Measurements from ENCODE around the gene KATNIP. TPM values are rescaled to one million over a fixed set of nuclear protein-coding genes. Genes with fewer than 3 reads are reported as not detected.

KATNIP gene
- total RNA-seq: 16.1 and 17.2 TPM in 2 replicates

- intact Hi-C loops (cut with micrococcal nuclease): loop anchor here (1.0 to 10.0 kb wide), 5 partner anchors 29 to 662 kb away; partner anchors contain the start of genes IL21R, KDM8 and XPO6
Measured at GRCh38 chr16:27549746-27550581, at the start of gene KATNIP, which contains the start of gene GTF3C1. TSS of gene KATNIP (plus strand) at chr16:27550144. CDS start at chr16:27550171, 27 bp downstream. TSS of gene GTF3C1 (minus strand) at chr16:27549913. CDS start at chr16:27549890, 23 bp downstream.

- intact Hi-C loops (cut with micrococcal nuclease): no loop called here
Measured at GRCh38 chr16:27500801-27501200, 49.1 kb upstream of the KATNIP start.

- intact Hi-C loops (cut with micrococcal nuclease): no loop called here
Measured at GRCh38 chr16:27503662-27504061, 46.3 kb upstream of the KATNIP start.

GRCh38 chr16:27505297-27506236 lies 44.4 kb upstream of the KATNIP start:
- intact Hi-C loops (cut with micrococcal nuclease): no loop called here

GRCh38 chr16:27506771-27507170 lies 43.2 kb upstream of the KATNIP start:
- intact Hi-C loops (cut with micrococcal nuclease): no loop called here

- intact Hi-C loops (cut with micrococcal nuclease): no loop called here
Measured at GRCh38 chr16:27508476-27508875, 41.5 kb upstream of the KATNIP start.

GRCh38 chr16:27511657-27512448 lies 38.1 kb upstream of the KATNIP start:
- intact Hi-C loops (cut with micrococcal nuclease): no loop called here

GRCh38 chr16:27514806-27515205 lies 35.1 kb upstream of the KATNIP start:
- intact Hi-C loops (cut with micrococcal nuclease): no loop called here

GRCh38 chr16:27515874-27516353 lies 34.0 kb upstream of the KATNIP start:
- intact Hi-C loops (cut with micrococcal nuclease): no loop called here

- intact Hi-C loops (cut with micrococcal nuclease): no loop called here
Measured at GRCh38 chr16:27516365-27516764, 33.6 kb upstream of the KATNIP start.

GRCh38 chr16:27517664-27518063 lies 32.3 kb upstream of the KATNIP start:
- intact Hi-C loops (cut with micrococcal nuclease): no loop called here

- intact Hi-C loops (cut with micrococcal nuclease): no loop called here
Measured at GRCh38 chr16:27518226-27518625, 31.7 kb upstream of the KATNIP start.

- intact Hi-C loops (cut with micrococcal nuclease): no loop called here
Measured at GRCh38 chr16:27520982-27521673, 28.8 kb upstream of the KATNIP start.

GRCh38 chr16:27522173-27522707 lies 27.7 kb upstream of the KATNIP start:
- intact Hi-C loops (cut with micrococcal nuclease): no loop called here

- intact Hi-C loops (cut with micrococcal nuclease): no loop called here
Measured at GRCh38 chr16:27526180-27526579, 23.8 kb upstream of the KATNIP start.

- intact Hi-C loops (cut with micrococcal nuclease): no loop called here
Measured at GRCh38 chr16:27528294-27528693, 21.6 kb upstream of the KATNIP start.

- intact Hi-C loops (cut with micrococcal nuclease): no loop called here
Measured at GRCh38 chr16:27529962-27530361, 20.0 kb upstream of the KATNIP start.

GRCh38 chr16:27531186-27531585 lies 18.8 kb upstream of the KATNIP start:
- intact Hi-C loops (cut with micrococcal nuclease): no loop called here

GRCh38 chr16:27531826-27532800 lies 17.8 kb upstream of the KATNIP start:
- intact Hi-C loops (cut with micrococcal nuclease): no loop called here

Measured in T-helper 1 cell treated with Interleukin-12 subunit alpha and Interleukin-12 subunit beta and Interleukin-4 antibody, amounts not matched to agents 30 ng/mL and 1 ng/mL, for 36 hours (primary cell).